Uterus (tissue), 2 donors: Measurements from ENCODE around the gene MYG1.

Source experiments
- POLR2A ChIP-seq, 2 donors: fragments of 450-650 bp; IDR thresholded peaks; one replicate each; pipeline ENCODE4 v1.6.1; 2016; ENCODE audit warnings: antibody characterized with exemption in 2 of 2, mild to moderate bottlenecking in 1 of 2, moderate library complexity in 1 of 2
- TF ChIP-seq, protein P1 (sequence below), 4 experiments: fragments of 200-600 bp in 2 of 4; fragments of 450-650 bp in 2 of 4; sonication (generic) in 2 of 4; IDR thresholded peaks; one replicate each; pipeline ENCODE4 v1.5.1; 2016 to 2019; ENCODE audit warnings: antibody characterized with exemption in 4 of 4, mild to moderate bottlenecking in 2 of 4, moderate library complexity in 1 of 4

DNA sequence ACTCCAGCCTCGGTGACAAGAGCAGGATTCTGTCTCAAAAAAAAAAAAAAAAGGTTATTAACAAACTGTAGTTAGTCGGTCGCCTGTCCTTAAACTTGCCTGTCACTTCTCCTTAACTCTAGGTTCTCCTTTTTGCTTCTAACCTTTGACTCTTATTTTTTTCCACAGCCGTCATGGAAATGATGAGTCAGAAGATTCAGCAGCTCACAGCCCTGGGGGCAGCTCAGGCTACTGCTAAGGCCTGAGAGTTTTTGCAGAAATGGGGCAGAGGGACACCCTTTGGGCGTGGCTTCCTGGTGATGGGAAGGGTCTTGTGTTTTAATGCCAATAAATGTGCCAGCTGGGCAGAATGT lies 418 bp upstream of the MYG1 start:
- TF ChIP-seq, protein P1, sequence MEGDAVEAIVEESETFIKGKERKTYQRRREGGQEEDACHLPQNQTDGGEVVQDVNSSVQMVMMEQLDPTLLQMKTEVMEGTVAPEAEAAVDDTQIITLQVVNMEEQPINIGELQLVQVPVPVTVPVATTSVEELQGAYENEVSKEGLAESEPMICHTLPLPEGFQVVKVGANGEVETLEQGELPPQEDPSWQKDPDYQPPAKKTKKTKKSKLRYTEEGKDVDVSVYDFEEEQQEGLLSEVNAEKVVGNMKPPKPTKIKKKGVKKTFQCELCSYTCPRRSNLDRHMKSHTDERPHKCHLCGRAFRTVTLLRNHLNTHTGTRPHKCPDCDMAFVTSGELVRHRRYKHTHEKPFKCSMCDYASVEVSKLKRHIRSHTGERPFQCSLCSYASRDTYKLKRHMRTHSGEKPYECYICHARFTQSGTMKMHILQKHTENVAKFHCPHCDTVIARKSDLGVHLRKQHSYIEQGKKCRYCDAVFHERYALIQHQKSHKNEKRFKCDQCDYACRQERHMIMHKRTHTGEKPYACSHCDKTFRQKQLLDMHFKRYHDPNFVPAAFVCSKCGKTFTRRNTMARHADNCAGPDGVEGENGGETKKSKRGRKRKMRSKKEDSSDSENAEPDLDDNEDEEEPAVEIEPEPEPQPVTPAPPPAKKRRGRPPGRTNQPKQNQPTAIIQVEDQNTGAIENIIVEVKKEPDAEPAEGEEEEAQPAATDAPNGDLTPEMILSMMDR (IDR thresholded peaks at IDR 0.05) = no peak
- no peak for TF ChIP-seq POLR2A (IDR thresholded peaks at IDR 0.05)
